Loucy (cell line): Measurements from ENCODE around the gene SHOX.

Experiments used
- H2AFZ ChIP-seq: fragments of 200-600 bp; sonication (generic); 2 replicates; pipeline ENCODE4 v1.6.0; 2016; ENCODE audit warnings: antibody characterized with exemption, mild to moderate bottlenecking, low read length, moderate library complexity
- H3F3A ChIP-seq: fragments of 200-600 bp; 2 replicates; pipeline ENCODE4 v1.6.0; 2016; ENCODE audit warnings: antibody characterized with exemption, low read depth, mild to moderate bottlenecking
- H3K27me3 ChIP-seq: fragments of 200-600 bp; sonication (generic); 2 replicates; pipeline ENCODE4 v1.6.1; 2014; ENCODE audit warnings: low read length, mild to moderate bottlenecking; ENCODE audit not compliant: insufficient read depth, poor library complexity, severe bottlenecking
- H3K36me3 ChIP-seq: fragments of 200-600 bp; sonication (generic); 2 replicates; pipeline ENCODE4 v1.6.1; 2016; ENCODE audit warnings: low read length; ENCODE audit not compliant: insufficient read depth
- H3K4me1 ChIP-seq: fragments of 200-600 bp; sonication (generic); 2 replicates; pipeline ENCODE4 v1.5.1; 2014; ENCODE audit warnings: low read length, mild to moderate bottlenecking; ENCODE audit not compliant: insufficient read depth, poor library complexity, severe bottlenecking
- H3K4me2 ChIP-seq: fragments of 200-600 bp; sonication (generic); 2 replicates; pipeline ENCODE4 v1.6.0; 2014; ENCODE audit warnings: antibody characterized with exemption, low read length, low read depth, mild to moderate bottlenecking; ENCODE audit not compliant: poor library complexity, severe bottlenecking
- H3K4me3 ChIP-seq: fragments of 200-600 bp; sonication (generic); 2 replicates; pipeline ENCODE4 v1.5.1; 2014; ENCODE audit warnings: low read length, mild to moderate bottlenecking, mixed read lengths; ENCODE audit not compliant: poor library complexity, severe bottlenecking
- H3K79me2 ChIP-seq: fragments of 200-600 bp; sonication (generic); 2 replicates; pipeline ENCODE4 v1.6.1; 2014; ENCODE audit warnings: low read length; ENCODE audit not compliant: insufficient read depth
- H3K9ac ChIP-seq: fragments of 200-600 bp; sonication (generic); 2 replicates; pipeline ENCODE4 v1.6.0; 2014; ENCODE audit warnings: mild to moderate bottlenecking, low read depth, low read length, moderate library complexity; ENCODE audit not compliant: poor library complexity, severe bottlenecking
- H3K9me2 ChIP-seq: fragments of 200-600 bp; sonication (generic); replicated peaks from 2 replicates; pipeline ENCODE4 v1.6.1; 2016; ENCODE audit warnings: low read depth, low read length, mixed read lengths
- H3K9me3 ChIP-seq: fragments of 200-600 bp; sonication (generic); 2 replicates; pipeline ENCODE4 v1.6.1; 2014; ENCODE audit warnings: mild to moderate bottlenecking, antibody characterized with exemption, low read length, low read depth; ENCODE audit not compliant: insufficient read depth
- H4K20me1 ChIP-seq: fragments of 200-600 bp; sonication (generic); 2 replicates; pipeline ENCODE4 v1.6.0; 2014; ENCODE audit warnings: antibody characterized with exemption, low read length, mild to moderate bottlenecking; ENCODE audit not compliant: insufficient read depth, poor library complexity, severe bottlenecking
- EZH2phosphoT487 ChIP-seq: fragments of 200-600 bp; IDR thresholded peaks from 2 replicates; pipeline ENCODE4 v1.6.1; 2018; ENCODE audit warnings: antibody characterized with exemption, mild to moderate bottlenecking, moderate library complexity, borderline replicate concordance
- TF ChIP-seq, protein P1 (sequence below): fragments of 200-600 bp; sonication (generic); conservative IDR thresholded peaks from 2 replicates; pipeline ENCODE4 v1.5.1; 2014; ENCODE audit warnings: mild to moderate bottlenecking, antibody characterized with exemption, low read length

SHOX gene

DNA sequence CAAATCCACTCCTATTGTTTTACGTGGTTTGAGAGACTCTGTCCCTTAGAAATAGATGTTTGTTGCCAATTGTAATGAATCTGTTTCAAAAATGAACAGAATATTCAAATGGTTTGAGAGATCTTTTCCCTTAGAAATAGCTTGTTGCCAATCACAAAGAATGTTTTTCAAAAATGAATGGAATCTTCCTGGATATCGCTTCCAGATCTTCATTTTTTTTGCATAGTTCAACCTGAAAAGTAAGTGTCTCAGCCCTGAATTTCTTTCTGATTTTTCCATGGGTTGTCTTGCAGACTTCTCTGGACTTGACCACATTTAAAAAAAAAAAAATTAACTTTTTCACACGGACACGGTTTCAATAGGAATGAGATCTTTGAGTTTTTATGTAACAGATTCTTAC, 22.7 kb downstream of the SHOX start:
- Histone ChIP-seq H3K9me2 (no peaks in the 10 kb centered on the region), H3K9me3 (no peaks in the 10 kb centered on the region), H3F3A (no peaks in the 10 kb centered on the region), H2AFZ (no peak overlapping the region), H3K9ac (no peak overlapping the region), H3K4me3 (no peak overlapping the region), H3K4me2 (no peak overlapping the region), H4K20me1 (no peaks in the 10 kb centered on the region), H3K27me3 (no peaks in the 10 kb centered on the region), H3K79me2 (no peaks in the 10 kb centered on the region), H3K36me3 (no peaks in the 10 kb centered on the region), H3K4me1 (peaks cover 3% of the 10 kb centered on the region)
- TF ChIP-seq, protein P1, sequence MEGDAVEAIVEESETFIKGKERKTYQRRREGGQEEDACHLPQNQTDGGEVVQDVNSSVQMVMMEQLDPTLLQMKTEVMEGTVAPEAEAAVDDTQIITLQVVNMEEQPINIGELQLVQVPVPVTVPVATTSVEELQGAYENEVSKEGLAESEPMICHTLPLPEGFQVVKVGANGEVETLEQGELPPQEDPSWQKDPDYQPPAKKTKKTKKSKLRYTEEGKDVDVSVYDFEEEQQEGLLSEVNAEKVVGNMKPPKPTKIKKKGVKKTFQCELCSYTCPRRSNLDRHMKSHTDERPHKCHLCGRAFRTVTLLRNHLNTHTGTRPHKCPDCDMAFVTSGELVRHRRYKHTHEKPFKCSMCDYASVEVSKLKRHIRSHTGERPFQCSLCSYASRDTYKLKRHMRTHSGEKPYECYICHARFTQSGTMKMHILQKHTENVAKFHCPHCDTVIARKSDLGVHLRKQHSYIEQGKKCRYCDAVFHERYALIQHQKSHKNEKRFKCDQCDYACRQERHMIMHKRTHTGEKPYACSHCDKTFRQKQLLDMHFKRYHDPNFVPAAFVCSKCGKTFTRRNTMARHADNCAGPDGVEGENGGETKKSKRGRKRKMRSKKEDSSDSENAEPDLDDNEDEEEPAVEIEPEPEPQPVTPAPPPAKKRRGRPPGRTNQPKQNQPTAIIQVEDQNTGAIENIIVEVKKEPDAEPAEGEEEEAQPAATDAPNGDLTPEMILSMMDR, result no peak
- no peak for TF ChIP-seq EZH2phosphoT487

DNA sequence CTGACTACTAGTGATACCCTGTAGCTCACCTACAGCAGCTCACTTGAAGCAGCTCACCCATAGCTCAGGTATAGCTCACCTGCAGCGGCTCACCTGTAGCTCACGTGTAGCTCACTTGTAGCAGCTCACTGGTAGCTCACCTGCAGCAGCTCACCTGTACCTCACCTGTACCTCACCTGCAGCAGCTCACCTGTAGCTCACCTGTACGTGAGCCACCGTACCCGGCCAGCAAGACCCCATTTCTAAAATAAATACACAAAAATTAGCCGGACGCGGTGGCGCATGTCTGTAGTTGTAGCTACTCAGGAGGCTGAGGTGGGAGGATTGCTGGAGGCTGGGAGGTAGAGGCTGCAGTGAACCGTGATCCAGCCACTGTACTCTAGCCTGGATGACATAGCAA, 30.6 kb downstream of the SHOX start:
- H2AFZ ChIP-seq, result no peak overlapping the region
- H3K9me3 ChIP-seq, result no peaks in the 10 kb centered on the region
- H3K4me2 ChIP-seq, result no peak overlapping the region
- no peaks in the 10 kb centered on the region for H3K79me2 ChIP-seq
- H3F3A ChIP-seq, result no peaks in the 10 kb centered on the region
- no peak overlapping the region for H3K9ac ChIP-seq
- no peaks in the 10 kb centered on the region for H4K20me1 ChIP-seq
- no peaks in the 10 kb centered on the region for H3K36me3 ChIP-seq
- H3K9me2 ChIP-seq, result no peaks in the 10 kb centered on the region
- TF ChIP-seq, protein P1, result no peak
- H3K27me3 ChIP-seq, result no peaks in the 10 kb centered on the region
- H3K4me1 ChIP-seq, result peaks cover 3% of the 10 kb centered on the region
- no peak overlapping the region for H3K4me3 ChIP-seq

- TF ChIP-seq, protein P1, result no peak
- no peak for TF ChIP-seq EZH2phosphoT487
- no peak overlapping the region for H3K9ac ChIP-seq
- H3K79me2 ChIP-seq, result no peaks in the 10 kb centered on the region
- H3K36me3 ChIP-seq, result no peaks in the 10 kb centered on the region
- H3K9me2 ChIP-seq, result no peaks in the 10 kb centered on the region
- no peaks in the 10 kb centered on the region for H3F3A ChIP-seq
- H3K4me3 ChIP-seq, result no peak overlapping the region
- H4K20me1 ChIP-seq, result no peaks in the 10 kb centered on the region
- peaks cover 3% of the 10 kb centered on the region for H3K4me1 ChIP-seq
- no peak overlapping the region for H2AFZ ChIP-seq
- no peaks in the 10 kb centered on the region for H3K9me3 ChIP-seq
- no peak overlapping the region for H3K4me2 ChIP-seq
- no peaks in the 10 kb centered on the region for H3K27me3 ChIP-seq
These were observed 31.5 kb downstream of the SHOX start for GRCh38 chrX:662126-662525.
